Endodermal cell (in vitro differentiated cells): Measurements from ENCODE around the gene WDR4. TPM values are rescaled to one million over a fixed set of nuclear protein-coding genes. Genes with fewer than 3 reads are reported as not detected.
A peak's percentile ranks its signal among the peaks of the same experiment; 100 is the strongest.

Experiments
- DNase-seq: peaks from one replicate; pipeline ENCODE4 v3.0.0-alpha.2; 2017
- H3K27ac ChIP-seq: 2 replicates; pipeline ENCODE4 v1.5.1; 2013; ENCODE audit warnings: mild to moderate bottlenecking, low read depth, low read length, moderate library complexity
- H3K27me3 ChIP-seq: 2 replicates; pipeline ENCODE4 v1.6.1; 2013; ENCODE audit warnings: mild to moderate bottlenecking, low read length, moderate library complexity; ENCODE audit not compliant: insufficient read depth, control insufficient read depth, poor library complexity, severe bottlenecking
- H3K36me3 ChIP-seq: 2 replicates; pipeline ENCODE4 v1.7.0; 2013; ENCODE audit warnings: mild to moderate bottlenecking, low read length, moderate library complexity; ENCODE audit not compliant: control insufficient read depth, insufficient read depth
- H3K4me1 ChIP-seq: one replicate; pipeline ENCODE4 v1.7.0; 2013; ENCODE audit warnings: low read length; ENCODE audit not compliant: control insufficient read depth, insufficient read depth
- H3K4me3 ChIP-seq: 2 replicates; pipeline ENCODE4 v1.5.1; 2013; ENCODE audit warnings: mild to moderate bottlenecking, low read length, moderate library complexity
- H3K9ac ChIP-seq: 2 replicates; pipeline ENCODE4 v1.6.1; 2013; ENCODE audit warnings: mild to moderate bottlenecking, low read length, moderate library complexity; ENCODE audit not compliant: poor library complexity, severe bottlenecking; ENCODE audit errors: extremely low read depth
- H3K9me3 ChIP-seq: 2 replicates; pipeline ENCODE4 v1.6.1; 2013; ENCODE audit warnings: mild to moderate bottlenecking, low read length, moderate library complexity; ENCODE audit not compliant: control insufficient read depth
- H3K27ac Mint-ChIP-seq: 2 replicates; pipeline ENCODE4 v1.8.0; 2020; ENCODE audit warnings: mixed read lengths
- H3K27me3 Mint-ChIP-seq: 2 replicates; pipeline ENCODE4 v1.8.0; 2021; ENCODE audit warnings: mild to moderate bottlenecking, mixed read lengths; ENCODE audit not compliant: insufficient read depth
- H3K36me3 Mint-ChIP-seq: 2 replicates; pipeline ENCODE4 v1.8.0; 2020; ENCODE audit warnings: low read depth, mixed read lengths
- H3K4me1 Mint-ChIP-seq: 2 replicates; pipeline ENCODE4 v1.8.0; 2020; ENCODE audit warnings: mixed read lengths
- H3K4me3 Mint-ChIP-seq: 2 replicates; pipeline ENCODE4 v1.8.0; 2020; ENCODE audit warnings: mild to moderate bottlenecking, moderate library complexity, mixed read lengths
- H3K9me3 Mint-ChIP-seq: 2 replicates; pipeline ENCODE4 v1.8.0; 2020; ENCODE audit warnings: mild to moderate bottlenecking, mixed read lengths
- CTCF ChIP-seq: fragments of 200-600 bp; sonication (generic); conservative IDR thresholded peaks from 2 replicates; pipeline ENCODE4 v1.5.0; 2021; ENCODE audit warnings: antibody characterized with exemption, mild to moderate bottlenecking
- WGBS, 2 experiments: methylation state at CpG; one replicate each; pipeline versions ENCODE4 v1.1.5 to v1.1.7; 2013; ENCODE audit warnings: missing lambda C conversion rate in 2 of 2, mixed read lengths in 1 of 2; ENCODE audit not compliant: insufficient coverage in 1 of 2, insufficient read length in 1 of 2; 5-methylcytosine and 5-hydroxymethylcytosine counted together
- total RNA-seq, 2 donors: library from RNA; stranded (reverse); fragmentation: NEBNext Ultra II Directional in 1 of 2; extraction: Animal tissue kit (Norgen Biotek cat#: 25700) in 1 of 2; gene quantifications; 2 replicates in 1 of 2; 3 replicates in 1 of 2; pipeline ENCODE4 v1.2.1, GENCODE V29; 2021

The WDR4 gene
- total RNA-seq, 2 donors from 2014 or later: 26.7 to 33.5 TPM

DNA sequence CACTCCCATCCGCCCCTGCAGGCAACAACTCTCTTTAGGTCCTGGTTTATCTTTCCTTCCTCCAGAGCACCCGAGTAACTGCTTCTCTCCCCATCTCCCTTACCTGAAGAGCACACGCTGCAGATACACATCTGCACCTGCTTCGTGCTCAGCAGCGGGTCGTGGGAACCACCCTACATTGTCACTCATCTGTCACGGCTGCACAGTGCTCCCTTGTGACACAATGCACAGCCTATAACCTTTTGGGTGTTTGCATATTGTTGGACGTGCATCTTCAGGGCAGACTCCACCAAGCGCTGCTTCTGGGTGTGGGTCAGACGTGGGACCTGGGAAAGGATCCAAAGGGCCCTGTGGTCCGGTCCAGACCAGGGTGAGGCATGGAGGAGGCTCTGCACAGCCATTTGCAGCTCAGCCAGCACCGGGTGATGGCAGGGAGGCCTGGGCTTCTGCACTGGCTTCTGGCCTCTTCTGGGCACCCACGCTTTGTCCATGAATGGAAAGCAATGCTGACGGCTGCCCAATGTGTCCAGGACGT, 42.5 kb downstream of the WDR4 start:
- peak; percentile 43 for DNase-seq
- H3K27me3 ChIP-seq: no peaks in the 10 kb centered on the region
- H3K27ac ChIP-seq: no peak overlapping the region
- Mint-ChIP-seq H3K4me1 (peaks cover 8% of the 10 kb centered on the region), H3K36me3 (peaks cover 37% of the 10 kb centered on the region), H3K27ac (peak overlapping the region; percentile 21), H3K27me3 (no peaks in the 10 kb centered on the region), H3K9me3 (no peaks in the 10 kb centered on the region), H3K4me3 (no peak overlapping the region)
- no peaks in the 10 kb centered on the region for H3K9me3 ChIP-seq
- no peaks in the 10 kb centered on the region for H3K4me1 ChIP-seq
- no peak overlapping the region for H3K4me3 ChIP-seq
- H3K9ac ChIP-seq: no peak overlapping the region
- no peak for TF ChIP-seq CTCF
- H3K36me3 ChIP-seq: peaks cover 43% of the 10 kb centered on the region
- 83 to 88% methylated on average over 13 to 15 of the region's 15 CpGs for WGBS, 2 experiments

GRCh38 chr21:42836402-42836666, 43.0 kb downstream of the WDR4 start:
- WGBS, 2 experiments: 75 to 85% methylated on average over 2 to 3 of the region's 3 CpGs
- Histone ChIP-seq H3K36me3 (peaks cover 40% of the 10 kb centered on the region), H3K4me1 (no peaks in the 10 kb centered on the region), H3K27ac (no peak overlapping the region), H3K4me3 (no peak overlapping the region), H3K9ac (no peak overlapping the region), H3K27me3 (no peaks in the 10 kb centered on the region), H3K9me3 (no peaks in the 10 kb centered on the region)
- no peak overlapping the region for H3K4me3 Mint-ChIP-seq
- no peaks in the 10 kb centered on the region for H3K27me3 Mint-ChIP-seq
- H3K9me3 Mint-ChIP-seq: no peaks in the 10 kb centered on the region
- no peak for DNase-seq
- TF ChIP-seq CTCF: no peak
- H3K4me1 Mint-ChIP-seq: peaks cover 8% of the 10 kb centered on the region
- H3K27ac Mint-ChIP-seq: no peak overlapping the region
- H3K36me3 Mint-ChIP-seq: peaks cover 37% of the 10 kb centered on the region

GRCh38 chr21:42835611-42836401, 43.5 kb downstream of the WDR4 start:
- peaks cover 37% of the 10 kb centered on the region for H3K36me3 ChIP-seq
- Mint-ChIP-seq H3K27ac (no peak overlapping the region), H3K27me3 (no peaks in the 10 kb centered on the region), H3K4me1 (peaks cover 8% of the 10 kb centered on the region), H3K4me3 (no peak overlapping the region), H3K9me3 (no peaks in the 10 kb centered on the region), H3K36me3 (peaks cover 39% of the 10 kb centered on the region)
- H3K9ac ChIP-seq: no peak overlapping the region
- H3K4me3 ChIP-seq: no peak overlapping the region
- no peak for DNase-seq
- WGBS, 2 experiments: 89 to 95% methylated on average over 9 to 12 of the region's 12 CpGs
- no peak for TF ChIP-seq CTCF
- no peaks in the 10 kb centered on the region for H3K27me3 ChIP-seq
- H3K27ac ChIP-seq: no peak overlapping the region
- H3K4me1 ChIP-seq: no peaks in the 10 kb centered on the region
- no peaks in the 10 kb centered on the region for H3K9me3 ChIP-seq
